ENCODE results near the gene PHACTR2. TPM values are rescaled to one million over a fixed set of nuclear protein-coding genes. Genes with fewer than 3 reads are reported as not detected.
"Not testable (repeated sequence)": the region's sequence is repeated elsewhere in the genome, so short reads cannot be mapped to it uniquely, and the experiment has no call there.

Gene PHACTR2
- total RNA-seq, 1 donor from 2014 or later, result 133 TPM

GRCh38 chr6:143844006-143844405 is 166.2 kb downstream of the PHACTR2 start:
- no peak for DNase-seq (ENCODE audit: extremely low read depth, low read depth, low spot score)

DNA sequence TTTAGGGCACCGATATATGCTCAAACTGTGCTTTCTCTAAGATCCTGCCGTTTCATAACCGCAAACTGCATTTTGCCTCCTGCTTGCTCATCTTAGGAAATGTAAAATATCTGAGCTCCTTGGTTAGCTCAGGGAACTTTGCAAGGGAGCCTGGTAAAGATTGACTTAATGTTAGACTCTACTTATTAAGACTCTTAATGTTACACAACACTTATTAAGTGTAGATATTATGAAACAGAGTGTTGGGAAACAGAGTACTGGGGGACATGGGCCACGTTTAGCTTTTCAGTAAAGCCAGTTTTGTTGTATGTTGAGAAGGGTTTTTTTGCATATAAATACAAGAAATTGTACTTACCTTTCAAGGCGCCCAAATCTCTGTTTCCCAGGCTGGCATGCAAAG is 167.3 kb downstream of the PHACTR2 start:
- DNase-seq (ENCODE audit: extremely low read depth, low read depth, low spot score), result no peak

GRCh38 chr6:143851706-143852105 is 173.9 kb downstream of the PHACTR2 start:
- not testable (repeated sequence) for DNase-seq (ENCODE audit: extremely low read depth, low read depth, low spot score)

DNA sequence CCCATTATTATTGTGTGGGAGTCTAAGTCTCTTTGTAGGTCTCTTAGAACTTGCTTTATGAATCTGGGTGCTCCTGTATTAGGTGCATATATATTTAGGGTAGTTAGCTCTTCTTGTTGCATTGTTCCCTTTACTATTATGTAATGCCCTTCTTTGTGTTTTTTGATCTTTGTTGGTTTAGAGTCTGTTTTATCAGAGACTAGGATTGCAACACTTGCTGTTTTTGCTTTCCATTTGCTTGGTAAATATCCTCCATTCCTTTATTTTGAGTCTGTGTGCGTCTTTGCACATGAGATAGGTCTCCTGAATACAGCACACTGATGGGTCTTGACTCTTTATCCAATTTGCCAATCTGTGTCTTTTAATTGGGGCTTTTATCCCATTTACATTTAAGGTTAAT is 177.3 kb downstream of the PHACTR2 start:
- not testable (repeated sequence) for DNase-seq (ENCODE audit: extremely low read depth, low read depth, low spot score)

DNA sequence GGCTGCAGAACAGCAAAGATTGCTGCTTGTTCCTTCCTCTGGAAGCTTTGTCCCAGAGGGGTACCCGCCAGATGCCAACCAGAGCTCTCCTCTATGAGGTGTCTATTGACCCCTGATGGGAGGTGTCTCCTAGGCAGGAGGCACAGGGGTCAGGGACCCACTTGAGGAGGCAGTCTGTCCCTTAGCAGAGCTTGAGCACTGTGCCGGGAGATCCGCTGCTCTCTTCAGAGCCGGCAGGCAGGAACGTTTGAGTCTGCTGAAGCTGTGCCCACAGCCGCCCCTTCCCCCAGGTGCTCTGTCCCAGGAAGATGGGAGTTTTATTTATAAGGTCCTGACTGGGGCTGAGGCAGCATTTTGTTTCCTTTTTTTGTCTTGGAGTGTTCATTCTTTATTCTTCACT is 179.0 kb downstream of the PHACTR2 start:
- DNase-seq (ENCODE audit: extremely low read depth, low read depth, low spot score), result not testable (repeated sequence)

DNA sequence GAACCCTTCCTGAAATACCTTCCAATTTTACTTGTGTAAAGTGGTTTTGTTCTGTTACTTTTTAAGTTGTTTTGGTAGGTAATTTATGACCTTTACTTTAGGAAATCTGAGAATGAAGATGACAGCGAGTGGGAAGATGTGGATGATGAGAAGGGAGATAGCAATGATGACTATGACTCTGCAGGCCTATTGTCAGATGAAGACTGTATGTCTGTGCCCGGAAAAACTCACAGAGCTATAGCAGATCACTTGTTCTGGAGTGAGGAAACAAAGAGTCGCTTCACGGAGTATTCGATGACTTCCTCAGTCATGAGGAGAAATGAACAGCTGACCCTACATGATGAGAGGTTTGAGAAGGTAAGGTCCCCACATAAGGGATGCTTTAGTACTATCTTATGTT is 179.9 kb downstream of the PHACTR2 start:
- no peak for DNase-seq (ENCODE audit: extremely low read depth, low read depth, low spot score)

- DNase-seq (ENCODE audit: extremely low read depth, low read depth, low spot score), result no peak
These were observed 182.3 kb downstream of the PHACTR2 start for GRCh38 chr6:143859891-143860660.

DNA sequence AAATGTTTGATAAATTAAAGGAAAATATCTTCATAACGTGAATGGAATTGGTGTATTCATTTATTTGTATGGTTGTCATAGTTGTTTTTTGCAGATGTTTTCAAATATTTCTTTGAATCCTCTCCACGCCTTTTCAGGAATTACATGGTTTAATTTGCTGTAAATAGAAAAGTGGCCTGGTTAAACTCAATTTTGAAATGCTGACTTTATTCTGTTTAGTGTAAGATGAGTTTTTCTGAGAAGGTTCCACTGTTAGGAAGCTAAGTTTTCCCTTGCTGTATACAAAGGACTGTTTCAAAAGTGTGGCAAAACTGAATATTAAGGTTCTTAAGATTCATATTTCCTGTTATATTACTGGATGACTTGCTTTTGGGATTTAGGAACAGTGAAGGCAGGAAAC is 186.0 kb downstream of the PHACTR2 start:
- no peak for DNase-seq (ENCODE audit: extremely low read depth, low read depth, low spot score)

- no peak for DNase-seq (ENCODE audit: extremely low read depth, low read depth, low spot score)
These were observed 186.5 kb downstream of the PHACTR2 start, which contains the start of gene ZC2HC1B for GRCh38 chr6:143864234-143864633. Gene ZC2HC1B, plus strand, starts transcription at chr6:143864474. Its CDS starts 66 bp downstream, at chr6:143864540.

DNA sequence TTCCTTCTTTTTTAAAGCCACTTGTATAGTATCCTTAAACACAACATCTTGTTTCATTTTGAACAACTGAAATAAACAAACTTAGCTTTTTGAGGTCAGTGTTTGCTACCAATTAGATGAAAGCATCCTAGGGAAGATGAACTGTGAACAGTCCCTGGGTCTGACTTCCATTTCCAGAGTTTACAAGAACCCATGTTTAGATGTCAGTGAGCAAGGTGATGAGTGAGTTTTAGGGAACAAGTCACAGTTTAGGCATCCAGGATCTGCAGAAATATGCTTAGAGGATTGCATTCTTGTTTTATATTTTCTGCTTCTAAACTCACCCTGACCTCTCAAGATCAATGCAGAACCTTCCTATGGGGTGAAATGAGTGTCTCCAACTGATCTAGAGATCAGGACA is 189.5 kb downstream of the PHACTR2 start:
- DNase-seq (ENCODE audit: extremely low read depth, low read depth, low spot score), result no peak

- not testable (repeated sequence) for DNase-seq (ENCODE audit: extremely low read depth, low read depth, low spot score)
These were observed 191.0 kb downstream of the PHACTR2 start for GRCh38 chr6:143868808-143869207.

DNA sequence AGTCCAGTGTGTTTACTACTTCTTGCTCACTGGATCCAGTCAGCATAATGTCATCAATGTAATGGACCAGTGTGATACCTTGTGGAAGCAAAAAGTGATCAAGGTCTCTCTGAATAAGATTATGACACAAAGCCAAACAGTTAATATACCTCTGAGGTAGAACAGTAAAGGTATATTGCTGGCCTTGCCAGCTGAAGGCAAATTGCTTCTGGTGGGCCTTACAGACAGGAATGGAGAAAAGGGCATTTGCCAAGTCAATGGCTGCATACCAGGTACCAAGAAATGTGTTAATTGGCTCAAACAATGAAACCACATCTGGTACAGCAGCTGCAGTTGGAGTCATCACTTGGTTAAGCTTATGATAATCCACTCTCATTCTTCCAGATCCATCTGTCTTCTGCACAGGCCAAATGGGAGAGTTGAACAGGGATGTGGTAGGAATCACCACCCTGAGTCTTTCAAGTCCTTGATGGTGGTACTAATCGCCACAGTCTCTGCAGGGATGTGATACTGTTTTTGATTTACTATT is 193.5 kb downstream of the PHACTR2 start:
- DNase-seq (ENCODE audit: extremely low read depth, low read depth, low spot score), result not testable (repeated sequence)

GRCh38 chr6:143872201-143872600 is 194.4 kb downstream of the PHACTR2 start:
- no peak for DNase-seq (ENCODE audit: extremely low read depth, low read depth, low spot score)

- DNase-seq (ENCODE audit: extremely low read depth, low read depth, low spot score), result not testable (repeated sequence)
These were observed 195.8 kb downstream of the PHACTR2 start for GRCh38 chr6:143873600-143873999.

DNA sequence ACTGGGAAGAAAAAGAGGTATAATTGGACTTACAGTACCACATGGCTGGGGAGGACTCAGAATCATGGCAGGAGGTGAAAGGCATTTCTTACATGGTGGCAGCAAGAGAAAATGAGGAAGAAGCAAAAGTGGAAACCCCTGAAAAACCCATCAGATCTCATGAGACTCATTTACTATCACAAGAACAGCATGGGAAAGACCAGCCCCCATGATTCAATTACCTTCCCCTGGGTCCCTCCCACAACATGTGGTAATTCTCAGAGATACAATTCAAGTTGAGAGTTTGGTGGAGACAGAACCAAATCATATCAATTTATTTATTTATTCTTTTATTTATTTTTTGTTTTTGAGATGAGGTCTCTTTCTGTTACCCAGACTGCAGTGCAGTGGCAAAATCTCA is 196.7 kb downstream of the PHACTR2 start:
- DNase-seq (ENCODE audit: extremely low read depth, low read depth, low spot score), result not testable (repeated sequence)

DNA sequence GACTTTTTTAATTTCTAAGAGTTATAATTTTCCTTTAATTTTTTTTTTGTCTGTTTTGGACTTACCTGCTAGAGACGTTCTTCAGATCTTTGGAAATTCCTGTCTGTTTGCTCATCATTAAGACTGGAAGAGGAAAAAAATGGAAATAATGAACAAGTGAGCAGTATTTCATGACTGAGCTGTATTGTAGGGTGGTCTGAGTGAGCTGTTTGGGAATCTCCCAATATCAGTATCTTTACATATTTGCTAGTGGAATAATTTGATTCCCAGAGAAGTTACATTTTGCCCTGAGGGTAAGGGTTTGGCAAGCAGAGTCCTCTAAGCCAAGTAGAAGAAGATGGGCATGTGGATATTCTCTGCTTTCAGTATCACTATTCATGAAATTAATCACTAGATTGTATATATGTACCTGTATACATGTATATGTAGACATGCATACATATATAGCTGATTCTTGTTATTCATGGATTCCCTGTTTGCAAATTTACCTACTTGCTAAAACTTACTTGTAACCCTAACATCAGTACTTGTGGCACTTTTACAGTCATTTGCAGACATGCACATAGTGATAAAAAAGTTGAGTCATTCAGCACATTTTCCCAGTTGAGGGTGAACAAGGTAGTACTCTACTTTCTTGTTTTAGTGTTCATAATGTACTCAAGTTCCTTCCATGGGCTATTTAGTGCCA is 200.0 kb downstream of the PHACTR2 start:
- no peak for DNase-seq (ENCODE audit: extremely low read depth, low read depth, low spot score)

DNA sequence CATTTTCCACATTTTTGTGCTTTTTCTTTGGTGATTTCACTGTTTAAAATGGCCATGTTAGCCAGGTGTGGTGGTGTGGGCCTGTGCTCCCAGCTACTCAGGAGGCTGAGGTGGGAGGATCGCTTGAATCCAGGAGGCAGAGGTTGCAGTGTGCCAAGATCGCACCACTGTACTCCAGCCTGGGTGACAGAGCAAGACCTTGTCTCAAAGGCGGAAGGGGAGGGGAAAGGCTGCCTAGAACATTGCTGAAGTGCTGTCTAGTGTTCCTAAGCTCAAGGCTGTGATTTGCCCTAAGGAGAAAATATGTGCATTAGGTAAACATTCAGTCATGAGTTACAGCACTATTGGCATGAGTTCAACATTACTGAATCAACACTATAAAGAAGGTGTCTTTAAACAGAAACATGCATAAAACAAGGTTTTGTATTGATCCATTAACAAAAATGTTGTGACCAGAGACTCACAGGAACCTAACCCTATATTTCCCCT is 200.6 kb downstream of the PHACTR2 start:
- no peak for DNase-seq (ENCODE audit: extremely low read depth, low read depth, low spot score)

DNA sequence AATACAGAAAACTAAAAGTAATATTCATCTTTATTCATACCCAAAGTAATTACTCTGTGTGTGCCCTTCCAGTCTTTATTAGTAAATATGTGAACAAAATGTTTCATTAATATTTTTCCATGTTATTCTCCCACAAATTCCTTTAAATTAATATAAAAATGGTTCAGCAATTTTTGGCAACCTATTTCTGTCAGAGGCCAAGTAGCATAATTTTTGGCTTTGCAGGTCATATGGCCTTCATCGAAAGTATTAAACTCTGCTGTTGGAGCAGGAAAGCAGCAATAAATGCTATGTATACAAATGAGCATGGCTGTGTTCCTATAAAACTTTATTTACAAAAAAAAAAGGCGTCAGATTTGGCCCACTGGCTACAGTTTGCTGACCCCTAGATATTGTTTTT is 202.6 kb downstream of the PHACTR2 start:
- no peak for DNase-seq (ENCODE audit: extremely low read depth, low read depth, low spot score)
